ENCODE data around the gene MAP3K14.

Gene MAP3K14

GRCh38 chr17:45339646-45340605, 23.1 kb upstream of the MAP3K14 start:
- no peaks in the 10 kb centered on the region for H3K9me3 ChIP-seq (ENCODE audit: insufficient read depth, low read depth, low read length)
- no peaks in the 10 kb centered on the region for H3K9me2 ChIP-seq (replicated peaks; ENCODE audit: low read depth, low read length)
- TF ChIP-seq CTCF (conservative IDR thresholded peaks at IDR 0.05; ENCODE audit: low read length) (no peak), EZH2phosphoT487 (IDR thresholded peaks at IDR 0.05; ENCODE audit: borderline replicate concordance) (no peak)
- H3K4me1 ChIP-seq (ENCODE audit: insufficient read depth, low read length, poor library complexity, severe bottlenecking), result no peaks in the 10 kb centered on the region
- H3K4me2 ChIP-seq (ENCODE audit: low read depth, low read length, poor library complexity, severe bottlenecking), result no peak overlapping the region
- no peaks in the 10 kb centered on the region for H3K27me3 ChIP-seq (ENCODE audit: insufficient read depth, low read length, poor library complexity, severe bottlenecking)
- H4K20me1 ChIP-seq (ENCODE audit: insufficient read depth, low read length, poor library complexity, severe bottlenecking), result no peaks in the 10 kb centered on the region
- H3K79me2 ChIP-seq (ENCODE audit: insufficient read depth, low read length), result no peaks in the 10 kb centered on the region
- H3K9ac ChIP-seq (ENCODE audit: low read depth, low read length, poor library complexity, severe bottlenecking), result no peak overlapping the region
- H3K36me3 ChIP-seq (ENCODE audit: insufficient read depth, low read length), result no peaks in the 10 kb centered on the region
- no peaks in the 10 kb centered on the region for H3F3A ChIP-seq (ENCODE audit: low read depth)
- no peak overlapping the region for H3K4me3 ChIP-seq (ENCODE audit: low read length, poor library complexity, severe bottlenecking)
- H2AFZ ChIP-seq (ENCODE audit: low read length), result no peak overlapping the region

GRCh38 chr17:45338996-45339535, 22.2 kb upstream of the MAP3K14 start:
- TF ChIP-seq EZH2phosphoT487 (IDR thresholded peaks at IDR 0.05; ENCODE audit: borderline replicate concordance), result no peak
- no peak for TF ChIP-seq CTCF (conservative IDR thresholded peaks at IDR 0.05; ENCODE audit: low read length)
- H2AFZ ChIP-seq (ENCODE audit: low read length), result no peak overlapping the region

GRCh38 chr17:45338023-45338781, 21.4 kb upstream of the MAP3K14 start:
- H3F3A ChIP-seq (ENCODE audit: low read depth), result no peaks in the 10 kb centered on the region
- H3K9me2 ChIP-seq (replicated peaks; ENCODE audit: low read depth, low read length), result no peaks in the 10 kb centered on the region
- no peak overlapping the region for H3K4me3 ChIP-seq (ENCODE audit: low read length, poor library complexity, severe bottlenecking)
- no peaks in the 10 kb centered on the region for H3K4me1 ChIP-seq (ENCODE audit: insufficient read depth, low read length, poor library complexity, severe bottlenecking)
- TF ChIP-seq EZH2phosphoT487 (IDR thresholded peaks at IDR 0.05; ENCODE audit: borderline replicate concordance) (no peak), CTCF (conservative IDR thresholded peaks at IDR 0.05; ENCODE audit: low read length) (no peak)
- H3K79me2 ChIP-seq (ENCODE audit: insufficient read depth, low read length), result no peaks in the 10 kb centered on the region
- no peak overlapping the region for H3K9ac ChIP-seq (ENCODE audit: low read depth, low read length, poor library complexity, severe bottlenecking)
- no peak overlapping the region for H2AFZ ChIP-seq (ENCODE audit: low read length)
- H4K20me1 ChIP-seq (ENCODE audit: insufficient read depth, low read length, poor library complexity, severe bottlenecking), result no peaks in the 10 kb centered on the region
- H3K27me3 ChIP-seq (ENCODE audit: insufficient read depth, low read length, poor library complexity, severe bottlenecking), result no peaks in the 10 kb centered on the region
- H3K36me3 ChIP-seq (ENCODE audit: insufficient read depth, low read length), result no peaks in the 10 kb centered on the region
- no peak overlapping the region for H3K4me2 ChIP-seq (ENCODE audit: low read depth, low read length, poor library complexity, severe bottlenecking)
- H3K9me3 ChIP-seq (ENCODE audit: insufficient read depth, low read depth, low read length), result no peaks in the 10 kb centered on the region

More at GRCh38 chr17:45338996-45339535, 22.2 kb upstream of the MAP3K14 start:
- H3K4me2 ChIP-seq (ENCODE audit: low read depth, low read length, poor library complexity, severe bottlenecking), result no peak overlapping the region
- no peak overlapping the region for H3K9ac ChIP-seq (ENCODE audit: low read depth, low read length, poor library complexity, severe bottlenecking)
- H3K4me1 ChIP-seq (ENCODE audit: insufficient read depth, low read length, poor library complexity, severe bottlenecking), result no peaks in the 10 kb centered on the region
- no peak overlapping the region for H3K4me3 ChIP-seq (ENCODE audit: low read length, poor library complexity, severe bottlenecking)
- H3K27me3 ChIP-seq (ENCODE audit: insufficient read depth, low read length, poor library complexity, severe bottlenecking), result no peaks in the 10 kb centered on the region
- H3F3A ChIP-seq (ENCODE audit: low read depth), result no peaks in the 10 kb centered on the region
- H3K9me2 ChIP-seq (replicated peaks; ENCODE audit: low read depth, low read length), result no peaks in the 10 kb centered on the region
- no peaks in the 10 kb centered on the region for H3K79me2 ChIP-seq (ENCODE audit: insufficient read depth, low read length)
- H3K9me3 ChIP-seq (ENCODE audit: insufficient read depth, low read depth, low read length), result no peaks in the 10 kb centered on the region
- no peaks in the 10 kb centered on the region for H4K20me1 ChIP-seq (ENCODE audit: insufficient read depth, low read length, poor library complexity, severe bottlenecking)
- no peaks in the 10 kb centered on the region for H3K36me3 ChIP-seq (ENCODE audit: insufficient read depth, low read length)
